ENCODE measurements around the gene TRPV2. TPM values are rescaled to one million over a fixed set of nuclear protein-coding genes. Genes with fewer than 3 reads are reported as not detected.

TRPV2 gene
- total RNA-seq, 1 experiment from 2014 or later = 1.0 TPM

GRCh38 chr17:16434662-16435061, 19.3 kb downstream of the TRPV2 start:
- H4K20me1 ChIP-seq (ENCODE audit: control insufficient read depth, insufficient read depth, insufficient read length) = no peaks in the 10 kb centered on the region
- H3T11ph ChIP-seq (ENCODE audit: low read length) = no peak overlapping the region
- TF ChIP-seq, protein P1, sequence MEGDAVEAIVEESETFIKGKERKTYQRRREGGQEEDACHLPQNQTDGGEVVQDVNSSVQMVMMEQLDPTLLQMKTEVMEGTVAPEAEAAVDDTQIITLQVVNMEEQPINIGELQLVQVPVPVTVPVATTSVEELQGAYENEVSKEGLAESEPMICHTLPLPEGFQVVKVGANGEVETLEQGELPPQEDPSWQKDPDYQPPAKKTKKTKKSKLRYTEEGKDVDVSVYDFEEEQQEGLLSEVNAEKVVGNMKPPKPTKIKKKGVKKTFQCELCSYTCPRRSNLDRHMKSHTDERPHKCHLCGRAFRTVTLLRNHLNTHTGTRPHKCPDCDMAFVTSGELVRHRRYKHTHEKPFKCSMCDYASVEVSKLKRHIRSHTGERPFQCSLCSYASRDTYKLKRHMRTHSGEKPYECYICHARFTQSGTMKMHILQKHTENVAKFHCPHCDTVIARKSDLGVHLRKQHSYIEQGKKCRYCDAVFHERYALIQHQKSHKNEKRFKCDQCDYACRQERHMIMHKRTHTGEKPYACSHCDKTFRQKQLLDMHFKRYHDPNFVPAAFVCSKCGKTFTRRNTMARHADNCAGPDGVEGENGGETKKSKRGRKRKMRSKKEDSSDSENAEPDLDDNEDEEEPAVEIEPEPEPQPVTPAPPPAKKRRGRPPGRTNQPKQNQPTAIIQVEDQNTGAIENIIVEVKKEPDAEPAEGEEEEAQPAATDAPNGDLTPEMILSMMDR (conservative IDR thresholded peaks at IDR 0.05) = no peak
- H3K27ac ChIP-seq (ENCODE audit: insufficient read length, low read depth, low read length) = no peak overlapping the region
- no peak overlapping the region for H4K8ac ChIP-seq (replicated peaks; ENCODE audit: insufficient read length, low read depth, low read length)
- peaks cover 4% of the 10 kb centered on the region for H3K79me1 ChIP-seq (ENCODE audit: insufficient read depth, low read depth, low read length, poor library complexity, severe bottlenecking)
- no peak overlapping the region for H2BK5ac ChIP-seq (ENCODE audit: insufficient read length, low read length)
- H4K5ac ChIP-seq (ENCODE audit: insufficient read length, low read depth, low read length) = no peak overlapping the region
- no peak overlapping the region for H4K91ac ChIP-seq (ENCODE audit: insufficient read length, low read depth, low read length)
- no peak overlapping the region for H2BK20ac ChIP-seq (ENCODE audit: low read depth, low read length, poor library complexity, severe bottlenecking)
- Mint-ChIP-seq H3K9me3 (peaks cover 0 to 2% of the 10 kb centered on the region in 2 experiments; a peak in 1 of 5 replicates), H3K4me1 (peaks cover 23 to 35% of the 10 kb centered on the region in 2 experiments), H3K36me3 (ENCODE audit: insufficient read depth in 1 of 3, low read depth in 3 of 3) (peaks cover 7 to 10% (median 9%) of the 10 kb centered on the region in 3 experiments), H3K27ac (peak overlapping the region in 1 of 3 experiments; percentile 31; a peak in 1 of 7 replicates), H3K4me3 (no peak overlapping the region), H3K27me3 (ENCODE audit: low read depth) (peaks cover 2% of the 10 kb centered on the region)
- peaks cover 3% of the 10 kb centered on the region; the same call in 1 of the 2 replicates for H3K79me2 ChIP-seq (ENCODE audit: insufficient read depth, low read length)
- no peak overlapping the region for H3K18ac ChIP-seq (ENCODE audit: insufficient read length, low read depth, low read length)
- H3K23me2 ChIP-seq (ENCODE audit: insufficient read length, low read depth, low read length, poor library complexity, severe bottlenecking) = peaks cover 5% of the 10 kb centered on the region
- H3K9ac ChIP-seq (ENCODE audit: extremely low read depth, insufficient read length, low read length) = no peak overlapping the region
- H3K4me1 ChIP-seq (ENCODE audit: insufficient read depth, low read length) = no peaks in the 10 kb centered on the region
- H2AFZ ChIP-seq (ENCODE audit: low read length) = no peak overlapping the region
- no peak overlapping the region for H3K4me2 ChIP-seq (ENCODE audit: insufficient read depth, insufficient read length, low read length)
- no peak overlapping the region for H2BK15ac ChIP-seq (ENCODE audit: low read depth, low read length)
- no peak overlapping the region for H2BK12ac ChIP-seq (ENCODE audit: insufficient read length, low read depth, low read length)
- no peak overlapping the region for H3K56ac ChIP-seq (ENCODE audit: insufficient read length, low read depth, low read length)
- DNase-seq = peak; percentile 60
- H3K23ac ChIP-seq (ENCODE audit: insufficient read length, low read depth, low read length) = no peak overlapping the region
- H3K4ac ChIP-seq (ENCODE audit: low read depth, low read length) = no peak overlapping the region
- H3K9me3 ChIP-seq (ENCODE audit: control insufficient read depth, low read depth, low read length) = no peaks in the 10 kb centered on the region
- H3K27me3 ChIP-seq (ENCODE audit: insufficient read depth, low read length) = no peaks in the 10 kb centered on the region
- H2BK120ac ChIP-seq (ENCODE audit: low read depth, low read length, poor library complexity, severe bottlenecking) = no peak overlapping the region
- no peak overlapping the region for H3K14ac ChIP-seq (ENCODE audit: insufficient read depth, low read length)
- no peak overlapping the region for H2AK5ac ChIP-seq (ENCODE audit: insufficient read length, low read length)
- WGBS (ENCODE audit: extremely low coverage, insufficient read length, low lambda C conversion rate) = no CpG with 5 or more reads among the region's 8 CpGs
